Inflammatory macrophage treated with lipopolysaccharide for 4 hours (primary cell): ENCODE measurements around the gene ZBTB40.

Experiments
- DNase-seq: peaks from one replicate; pipeline ENCODE4 v3.0.0-alpha.2; 2020

Gene ZBTB40

GRCh38 chr1:22451702-22452480 is at the start of gene ZBTB40:
ZBTB40 (plus strand) TSS chr1:22451851; CDS start chr1:22489949, 38,098 bp downstream.
- DNase-seq, result peak; percentile 95

- no peak for DNase-seq
Observed at GRCh38 chr1:22402356-22403053, 49.1 kb upstream of the ZBTB40 start.

- no peak for DNase-seq
Observed at GRCh38 chr1:22404486-22404885, 47.2 kb upstream of the ZBTB40 start.

GRCh38 chr1:22406722-22407495 is 44.7 kb upstream of the ZBTB40 start:
- no peak for DNase-seq

- DNase-seq, result no peak
Observed at GRCh38 chr1:22408230-22408629, 43.4 kb upstream of the ZBTB40 start.

GRCh38 chr1:22410401-22410800 is 41.2 kb upstream of the ZBTB40 start:
- DNase-seq, result no peak

GRCh38 chr1:22410928-22411495 is 40.6 kb upstream of the ZBTB40 start:
- no peak for DNase-seq

- DNase-seq, result no peak
Observed at GRCh38 chr1:22411589-22411988, 40.1 kb upstream of the ZBTB40 start.

GRCh38 chr1:22412932-22413727 is 38.5 kb upstream of the ZBTB40 start:
- DNase-seq, result no peak

GRCh38 chr1:22413799-22414198 is 37.9 kb upstream of the ZBTB40 start:
- no peak for DNase-seq

- no peak for DNase-seq
Observed at GRCh38 chr1:22414244-22414751, 37.4 kb upstream of the ZBTB40 start.

- DNase-seq, result no peak
Observed at GRCh38 chr1:22415489-22415888, 36.2 kb upstream of the ZBTB40 start.

- peak; percentile 62 for DNase-seq
Observed at GRCh38 chr1:22416555-22417454, 34.8 kb upstream of the ZBTB40 start.

GRCh38 chr1:22417466-22417865 is 34.2 kb upstream of the ZBTB40 start:
- no peak for DNase-seq

- no peak for DNase-seq
Observed at GRCh38 chr1:22418312-22418711, 33.3 kb upstream of the ZBTB40 start.

GRCh38 chr1:22418933-22419382 is 32.7 kb upstream of the ZBTB40 start:
- DNase-seq, result no peak

GRCh38 chr1:22420455-22421053 is 31.1 kb upstream of the ZBTB40 start:
- DNase-seq, result peak; percentile 79

GRCh38 chr1:22426781-22427180 is 24.9 kb upstream of the ZBTB40 start:
- DNase-seq, result no peak

- DNase-seq, result peak; percentile 63
Observed at GRCh38 chr1:22428672-22429071, 23.0 kb upstream of the ZBTB40 start.

- peak; percentile 15 for DNase-seq
Observed at GRCh38 chr1:22431965-22432364, 19.7 kb upstream of the ZBTB40 start.
